ENCODE measurements around the gene SERAC1. TPM values are rescaled to one million over a fixed set of nuclear protein-coding genes. Genes with fewer than 3 reads are reported as not detected.
A peak's percentile ranks its signal among the peaks of the same experiment; 100 is the strongest.

SERAC1 gene
- total and polyA plus RNA-seq, 2 of the 4 experiments (the other 2 are of a cell fraction), result 7.7 to 15.6 TPM

DNA sequence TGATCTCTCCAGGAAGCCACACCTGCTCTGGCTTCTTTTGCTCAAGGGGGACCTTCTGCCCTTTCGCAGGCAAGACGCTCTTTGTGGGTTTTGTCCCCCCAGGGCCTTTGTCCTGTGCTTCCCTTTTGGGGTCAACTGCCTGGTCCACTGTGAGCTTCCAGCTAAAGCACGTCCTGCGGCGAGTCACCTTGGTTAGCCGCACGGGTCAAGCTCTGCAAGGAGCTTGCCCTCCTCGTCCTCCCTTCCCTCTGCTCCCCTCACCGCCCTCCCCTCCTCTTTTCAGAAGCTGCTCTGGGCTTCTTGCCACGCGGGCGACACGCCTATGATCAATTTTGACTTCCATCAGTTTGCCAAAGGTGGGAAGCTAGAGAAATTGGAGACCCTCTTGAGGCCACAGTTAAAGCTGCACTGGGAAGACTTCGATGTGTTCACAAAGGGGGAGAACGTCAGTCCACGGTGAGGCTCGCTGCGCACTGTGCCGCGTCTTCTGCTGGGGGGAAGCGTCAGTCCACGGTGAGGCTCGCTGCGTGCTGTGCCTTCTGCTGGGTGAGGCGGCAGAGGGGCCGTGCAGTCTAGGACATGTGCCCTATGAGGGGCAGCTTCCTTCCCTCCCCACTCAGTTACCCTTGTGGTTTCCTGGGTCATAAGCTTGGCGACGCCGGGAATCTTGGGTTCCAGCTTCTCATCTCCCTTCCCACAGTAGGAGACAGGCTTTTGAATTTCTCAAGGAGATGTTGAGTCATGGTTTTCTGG, 106.2 kb downstream of the SERAC1 start:
- no peak overlapping the region for H3K4me3 ChIP-seq (ENCODE audit: insufficient read depth, low read depth, low read length)
- WGBS, 2 experiments (ENCODE audit: extremely low coverage in 2 of 2, insufficient read length in 1 of 2), result 96% methylated on average over 20 of the region's 29 CpGs; no CpG with 5 or more reads in 1 of the 2 experiments
- no peaks in the 10 kb centered on the region for H3K27me3 ChIP-seq (ENCODE audit: control insufficient read depth, insufficient read depth, low read length)
- peak overlapping the region; percentile 23 for H2AK9ac ChIP-seq (replicated peaks; ENCODE audit: low read depth, low read length, poor library complexity)
- in situ Hi-C loops (cut with MboI; ENCODE audit: low sequenced_read_pairs) (no loop called here), dilution Hi-C loops (cut with HindIII; ENCODE audit: low sequenced_read_pairs, unreplicated experiment) (no loop called here), intact Hi-C loops (cut with micrococcal nuclease) (loop anchor here (10.0 kb wide), 1 partner anchor 747 kb away; no protein-coding TSS in a partner anchor)
- peaks cover 21 to 68% of the 10 kb centered on the region in 2 experiments for H3K79me1 ChIP-seq (ENCODE audit: low read depth in 1 of 2, low read length in 2 of 2)
- no peak overlapping the region for H3K14ac ChIP-seq (replicated peaks; ENCODE audit: low read depth, low read length)
- peak overlapping the region; percentile 97 for H2AK5ac ChIP-seq (ENCODE audit: low read depth, low read length)
- H4K5ac ChIP-seq (ENCODE audit: low read depth, low read length), result no peak overlapping the region
- DNase-seq, result no peak
- H2AFZ ChIP-seq (replicated peaks; ENCODE audit: low read length, poor library complexity), result no peak overlapping the region
- H3K23ac ChIP-seq (ENCODE audit: low read depth, low read length), result no peak overlapping the region
- H4K8ac ChIP-seq (ENCODE audit: low read depth in 2 of 2, low read length in 2 of 2), result peak overlapping the region; percentile 39 to 75; a peak in 2 of 4 replicates
- CTCF ChIA-PET, result interaction anchor here (0.5 kb wide), 1 partner anchor 16 kb away, joined by 6 read pairs; no protein-coding TSS in a partner anchor
- no peaks in the 10 kb centered on the region for H4K20me1 ChIP-seq (ENCODE audit: insufficient read depth, low read length)
- H2BK120ac ChIP-seq (ENCODE audit: low read depth, low read length), result peak overlapping the region; percentile 92
- peak overlapping the region; percentile 89 for H2BK20ac ChIP-seq (ENCODE audit: low read depth, low read length)
- no peak overlapping the region for H3K9ac ChIP-seq (ENCODE audit: low read depth, low read length)
- POLR2A ChIA-PET (ENCODE audit: unreplicated experiment), result no interaction called here
- H3K56ac ChIP-seq (ENCODE audit: extremely low read depth, insufficient read depth, low read length), result no peak overlapping the region
- peak overlapping the region; percentile 89 for H2BK5ac ChIP-seq (ENCODE audit: low read depth, low read length, poor library complexity, severe bottlenecking)
- no peak overlapping the region for H2BK15ac ChIP-seq (ENCODE audit: low read depth, low read length)
- peak overlapping the region; percentile 94 for H3K4ac ChIP-seq (ENCODE audit: low read depth, low read length)
- ATAC-seq (ENCODE audit: low read depth), result no peak
- H4K91ac ChIP-seq (ENCODE audit: insufficient read depth, low read depth, low read length), result peak overlapping the region; percentile 51; the same call in 1 of the 2 replicates
- BruUV-seq (replicated peaks), result no TSS peak
- peaks cover 29% of the 10 kb centered on the region for H3K4me1 ChIP-seq (ENCODE audit: control insufficient read depth, insufficient read depth, low read length)
- H3K18ac ChIP-seq (ENCODE audit: low read depth, low read length), result no peak overlapping the region
- peaks cover 46% of the 10 kb centered on the region for H3K36me3 ChIP-seq (ENCODE audit: control insufficient read depth, insufficient read depth, low read length)
- H3K4me2 ChIP-seq (ENCODE audit: low read depth, low read length), result no peak overlapping the region
- H3K9me3 ChIP-seq (ENCODE audit: control insufficient read depth, insufficient read depth, low read length), result no peaks in the 10 kb centered on the region
- no peak for TF ChIP-seq MAFK (IDR thresholded peaks at IDR 0.05; ENCODE audit: low read depth, low read length)
- peaks cover 36% of the 10 kb centered on the region for H3K9me1 ChIP-seq (ENCODE audit: insufficient read depth, low read length)
- H3K27ac ChIP-seq (ENCODE audit: insufficient read depth, low read length), result peak overlapping the region; percentile 21

Data from IMR-90 (cell line).